B cell (primary cell): ENCODE data around the gene VEGFA.

Experiments
- EZH2 ChIP-seq: IDR thresholded peaks from 2 replicates; pipeline ENCODE4 v1.6.1; 2012; ENCODE audit warnings: borderline replicate concordance, low read depth, mild to moderate bottlenecking, moderate library complexity, low read length; ENCODE audit not compliant: insufficient read depth, poor library complexity, severe bottlenecking
- TF ChIP-seq, protein P1 (sequence below): fragments of 200-600 bp; IDR thresholded peaks from one replicate; pipeline ENCODE4 v1.8.0; 2022; ENCODE audit warnings: antibody characterized with exemption, mild to moderate bottlenecking

DNA sequence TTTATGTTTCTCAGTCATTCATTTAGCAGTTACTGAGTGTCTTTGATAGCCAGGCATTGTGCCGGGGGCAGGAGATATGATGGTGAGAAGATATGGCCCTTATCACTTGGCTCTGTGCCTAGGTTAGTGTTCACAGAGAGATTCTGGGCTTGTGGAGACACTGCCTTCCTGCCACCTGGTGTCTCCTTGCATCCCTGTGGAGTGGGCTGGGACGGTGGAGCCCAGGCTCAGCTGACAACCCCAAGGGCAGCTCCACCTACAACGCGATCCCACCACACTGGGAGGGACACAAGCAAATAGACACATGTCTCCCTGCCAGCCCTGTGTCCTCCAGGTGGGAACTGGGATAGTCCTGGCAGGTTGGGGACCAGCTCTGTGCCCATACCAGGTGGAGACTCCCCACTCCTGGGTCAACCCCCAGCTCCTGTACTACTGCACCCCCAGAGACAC, 30.3 kb upstream of the VEGFA start:
- TF ChIP-seq, protein P1, sequence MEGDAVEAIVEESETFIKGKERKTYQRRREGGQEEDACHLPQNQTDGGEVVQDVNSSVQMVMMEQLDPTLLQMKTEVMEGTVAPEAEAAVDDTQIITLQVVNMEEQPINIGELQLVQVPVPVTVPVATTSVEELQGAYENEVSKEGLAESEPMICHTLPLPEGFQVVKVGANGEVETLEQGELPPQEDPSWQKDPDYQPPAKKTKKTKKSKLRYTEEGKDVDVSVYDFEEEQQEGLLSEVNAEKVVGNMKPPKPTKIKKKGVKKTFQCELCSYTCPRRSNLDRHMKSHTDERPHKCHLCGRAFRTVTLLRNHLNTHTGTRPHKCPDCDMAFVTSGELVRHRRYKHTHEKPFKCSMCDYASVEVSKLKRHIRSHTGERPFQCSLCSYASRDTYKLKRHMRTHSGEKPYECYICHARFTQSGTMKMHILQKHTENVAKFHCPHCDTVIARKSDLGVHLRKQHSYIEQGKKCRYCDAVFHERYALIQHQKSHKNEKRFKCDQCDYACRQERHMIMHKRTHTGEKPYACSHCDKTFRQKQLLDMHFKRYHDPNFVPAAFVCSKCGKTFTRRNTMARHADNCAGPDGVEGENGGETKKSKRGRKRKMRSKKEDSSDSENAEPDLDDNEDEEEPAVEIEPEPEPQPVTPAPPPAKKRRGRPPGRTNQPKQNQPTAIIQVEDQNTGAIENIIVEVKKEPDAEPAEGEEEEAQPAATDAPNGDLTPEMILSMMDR: no peak
- TF ChIP-seq EZH2: no peak
